ENCODE data around the gene KCNE3.

DNA sequence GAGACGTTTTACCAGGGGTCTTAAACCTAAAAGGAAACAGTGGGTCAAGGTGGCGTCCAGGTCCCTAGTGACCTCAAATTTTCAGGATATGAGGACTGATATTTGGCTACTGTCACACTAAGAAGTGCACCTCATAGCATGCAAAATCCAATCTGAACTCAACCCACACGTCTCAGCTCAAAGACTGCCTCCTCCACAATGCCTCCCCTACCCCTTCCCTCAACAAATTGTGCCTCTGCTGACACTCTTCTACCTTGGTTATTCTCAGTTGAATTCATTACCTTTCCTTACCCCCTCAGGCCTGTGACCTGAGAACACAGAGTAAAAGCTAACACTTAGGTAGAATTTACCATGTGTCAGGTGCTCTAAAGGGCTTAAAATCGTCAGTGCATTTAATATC, 38.6 kb upstream of the KCNE3 start:
- TF ChIP-seq, protein P1, sequence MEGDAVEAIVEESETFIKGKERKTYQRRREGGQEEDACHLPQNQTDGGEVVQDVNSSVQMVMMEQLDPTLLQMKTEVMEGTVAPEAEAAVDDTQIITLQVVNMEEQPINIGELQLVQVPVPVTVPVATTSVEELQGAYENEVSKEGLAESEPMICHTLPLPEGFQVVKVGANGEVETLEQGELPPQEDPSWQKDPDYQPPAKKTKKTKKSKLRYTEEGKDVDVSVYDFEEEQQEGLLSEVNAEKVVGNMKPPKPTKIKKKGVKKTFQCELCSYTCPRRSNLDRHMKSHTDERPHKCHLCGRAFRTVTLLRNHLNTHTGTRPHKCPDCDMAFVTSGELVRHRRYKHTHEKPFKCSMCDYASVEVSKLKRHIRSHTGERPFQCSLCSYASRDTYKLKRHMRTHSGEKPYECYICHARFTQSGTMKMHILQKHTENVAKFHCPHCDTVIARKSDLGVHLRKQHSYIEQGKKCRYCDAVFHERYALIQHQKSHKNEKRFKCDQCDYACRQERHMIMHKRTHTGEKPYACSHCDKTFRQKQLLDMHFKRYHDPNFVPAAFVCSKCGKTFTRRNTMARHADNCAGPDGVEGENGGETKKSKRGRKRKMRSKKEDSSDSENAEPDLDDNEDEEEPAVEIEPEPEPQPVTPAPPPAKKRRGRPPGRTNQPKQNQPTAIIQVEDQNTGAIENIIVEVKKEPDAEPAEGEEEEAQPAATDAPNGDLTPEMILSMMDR (conservative IDR thresholded peaks at IDR 0.05; ENCODE audit: low read depth, low read length): no peak
- TF ChIP-seq EZH2 (IDR thresholded peaks at IDR 0.05; ENCODE audit: borderline replicate concordance, low read depth, low read length, poor library complexity, severe bottlenecking): no peak
